ENCODE data around the gene CIZ1.

Gene CIZ1

GRCh38 chr9:128211186-128211980 is 20.0 kb upstream of the CIZ1 start:
- DNase-seq (ENCODE audit: insufficient read length, low spot score), result no peak
- no peak for FAIRE-seq
- no peak for TF ChIP-seq CTCF (IDR thresholded peaks at IDR 0.05; ENCODE audit: insufficient read depth, missing control alignments)

- FAIRE-seq (no peak), DNase-seq (ENCODE audit: insufficient read length, low spot score) (no peak)
- no peak for TF ChIP-seq CTCF (IDR thresholded peaks at IDR 0.05; ENCODE audit: insufficient read depth, missing control alignments)
These were observed 17.7 kb upstream of the CIZ1 start for GRCh38 chr9:128208946-128209669.

GRCh38 chr9:128208386-128208785 is 17.0 kb upstream of the CIZ1 start:
- DNase-seq (ENCODE audit: insufficient read length, low spot score), result no peak
- TF ChIP-seq CTCF (IDR thresholded peaks at IDR 0.05; ENCODE audit: insufficient read depth, missing control alignments), result no peak
- no peak for FAIRE-seq

- DNase-seq (ENCODE audit: insufficient read length, low spot score) (no peak), FAIRE-seq (no peak)
- no peak for TF ChIP-seq CTCF (IDR thresholded peaks at IDR 0.05; ENCODE audit: insufficient read depth, missing control alignments)
These were observed 15.8 kb upstream of the CIZ1 start for GRCh38 chr9:128206916-128207910.

- FAIRE-seq, result no peak
- no peak for TF ChIP-seq CTCF (IDR thresholded peaks at IDR 0.05; ENCODE audit: insufficient read depth, missing control alignments)
These were observed 15.1 kb upstream of the CIZ1 start for GRCh38 chr9:128206484-128206883.

GRCh38 chr9:128205296-128205944 is 14.0 kb upstream of the CIZ1 start:
- TF ChIP-seq CTCF (IDR thresholded peaks at IDR 0.05; ENCODE audit: insufficient read depth, missing control alignments), result no peak
- DNase-seq (ENCODE audit: insufficient read length, low spot score) (no peak), FAIRE-seq (no peak)

More at GRCh38 chr9:128206484-128206883, 15.1 kb upstream of the CIZ1 start:
- DNase-seq (ENCODE audit: insufficient read length, low spot score), result no peak

Data from D721Med (cell line).